H1 (cell line): Measurements from ENCODE around the gene B4GALNT1. TPM values are rescaled to one million over a fixed set of nuclear protein-coding genes. Genes with fewer than 3 reads are reported as not detected.

ENCODE experiments used
- CTCF ChIA-PET: fragments of 300-600 bp; sonication (Branson Sonifier 250); formaldehyde crosslinking; loops from one replicate; lab custom pipeline; 2021; ENCODE audit not compliant: partially characterized antibody; lab: Charles Lee
- POLR2A ChIA-PET: fragments of 300-600 bp; sonication (Branson Sonifier 250); formaldehyde crosslinking; loops from one replicate; lab custom pipeline; 2021; ENCODE audit warnings: inconsistent platforms; ENCODE audit not compliant: partially characterized antibody; lab: Charles Lee
- DNase-seq, 2 experiments: peaks; one replicate each; pipeline versions ENCODE4 v3.0.0 to v3.0.0-alpha.2; 2010 to 2022; ENCODE audit warnings: low spot score in 2 of 2, low read depth in 1 of 2, mixed read lengths in 1 of 2
- FAIRE-seq: peaks from 2 replicates; lab custom pipeline; 2011; peaks lifted over from hg19 to GRCh38; lab: Jason Lieb, UNC
- H2AFZ ChIP-seq: 2 replicates; pipeline ENCODE4 v1.8.1; 2012; ENCODE audit warnings: low read length, inconsistent platforms
- H2AK5ac ChIP-seq: 2 replicates; pipeline ENCODE4 v1.6.1; 2013; ENCODE audit warnings: low read depth, low read length
- H2BK120ac ChIP-seq: replicated peaks from 2 replicates; pipeline ENCODE3; 2013; ENCODE audit warnings: low read depth, low read length, inconsistent platforms
- H2BK12ac ChIP-seq: 2 replicates; pipeline ENCODE4 v1.6.1; 2013; ENCODE audit warnings: low read depth, low read length
- H2BK15ac ChIP-seq: 2 replicates; pipeline ENCODE4 v1.6.1; 2013; ENCODE audit warnings: low read length
- H2BK20ac ChIP-seq: 2 replicates; pipeline ENCODE4 v1.6.1; 2013; ENCODE audit warnings: low read length
- H2BK5ac ChIP-seq: 2 replicates; pipeline ENCODE4 v1.6.1; 2013; ENCODE audit warnings: low read depth, low read length
- H3K14ac ChIP-seq: 2 replicates; pipeline ENCODE4 v1.6.1; 2013; ENCODE audit warnings: inconsistent platforms; ENCODE audit not compliant: insufficient read length
- H3K18ac ChIP-seq: 2 replicates; pipeline ENCODE4 v1.6.1; 2013; ENCODE audit warnings: low read length; ENCODE audit errors: extremely low read depth
- H3K23ac ChIP-seq: 2 replicates; pipeline ENCODE4 v1.6.1; 2013; ENCODE audit warnings: inconsistent platforms; ENCODE audit not compliant: insufficient read length
- H3K23me2 ChIP-seq: 2 replicates; pipeline ENCODE4 v1.6.1; 2013; ENCODE audit warnings: low read depth, low read length
- H3K27ac ChIP-seq: 2 replicates; pipeline ENCODE4 v1.6.1; 2011; ENCODE audit warnings: low read depth, low read length, inconsistent platforms
- H3K27me3 ChIP-seq, 4 experiments: replicated peaks in 1 of 4; 1 replicate in 1 of 4; 2 replicates in 3 of 4; pipeline versions ENCODE4 v1.6.1 to v1.8.1; 2011 to 2013; ENCODE audit warnings: low read length in 3 of 4, mild to moderate bottlenecking in 3 of 4, inconsistent platforms in 2 of 4, mixed read lengths in 2 of 4, moderate library complexity in 1 of 4; ENCODE audit not compliant: control insufficient read depth in 3 of 4, insufficient read depth in 3 of 4; ENCODE audit errors: extremely low read depth in 1 of 4
- H3K36me3 ChIP-seq, 4 experiments: 2 replicates each; pipeline versions ENCODE4 v1.6.1 to v1.8.1; 2011 to 2013; ENCODE audit warnings: mild to moderate bottlenecking in 4 of 4, low read length in 3 of 4, moderate library complexity in 2 of 4, control low read depth in 1 of 4, inconsistent platforms in 1 of 4; ENCODE audit not compliant: insufficient read depth in 4 of 4, control insufficient read depth in 2 of 4
- H3K4ac ChIP-seq: replicated peaks from 2 replicates; pipeline ENCODE3; 2013; ENCODE audit warnings: low read length, low read depth, mixed read lengths, inconsistent platforms; ENCODE audit not compliant: insufficient read length
- H3K4me1 ChIP-seq, 4 experiments: replicated peaks in 1 of 4; 1 replicate in 1 of 4; 2 replicates in 3 of 4; pipeline versions ENCODE4 v1.6.1 to v1.8.1; 2011 to 2013; ENCODE audit warnings: low read length in 3 of 4, inconsistent platforms in 2 of 4, mixed read lengths in 1 of 4; ENCODE audit not compliant: insufficient read depth in 4 of 4, control insufficient read depth in 3 of 4
- H3K4me2 ChIP-seq, 2 experiments: 2 replicates each; pipeline versions ENCODE4 v1.6.1 to v1.8.1; 2011 to 2013; ENCODE audit warnings: low read depth in 2 of 2, low read length in 2 of 2, control low read depth in 1 of 2, inconsistent platforms in 1 of 2, mild to moderate bottlenecking in 1 of 2; ENCODE audit not compliant: insufficient read depth in 1 of 2
- H3K4me3 ChIP-seq, 4 experiments: fragments of 200-600, 300-600 bp in 1 of 4; sonication (generic), shearing (Covaris generic), sonication (Bioruptor Twin) in 1 of 4; 2 replicates each; pipeline versions ENCODE4 v1.5.1 to v1.8.1; 2011 to 2016; ENCODE audit warnings: low read length in 4 of 4, low read depth in 3 of 4, control low read depth in 2 of 4, inconsistent platforms in 2 of 4, mild to moderate bottlenecking in 2 of 4, mixed read lengths in 1 of 4, moderate library complexity in 1 of 4; ENCODE audit not compliant: insufficient read depth in 2 of 4; ENCODE audit errors: extremely low read depth in 1 of 4
- H3K56ac ChIP-seq: replicated peaks from 2 replicates; pipeline ENCODE3; 2013; ENCODE audit warnings: low read depth, mild to moderate bottlenecking, mixed read lengths, low read length, inconsistent platforms; ENCODE audit not compliant: insufficient read length
- H3K79me1 ChIP-seq: 2 replicates; pipeline ENCODE4 v1.6.1; 2013; ENCODE audit warnings: low read depth, low read length, control low read depth
- H3K79me2 ChIP-seq, 2 experiments: 2 replicates each; pipeline versions ENCODE4 v1.6.1 to v1.8.1; 2012 to 2013; ENCODE audit warnings: low read length in 2 of 2, mild to moderate bottlenecking in 2 of 2, inconsistent platforms in 1 of 2; ENCODE audit not compliant: insufficient read depth in 2 of 2, control insufficient read depth in 1 of 2
- H3K9ac ChIP-seq, 4 experiments: replicated peaks in 1 of 4; 1 replicate in 1 of 4; 2 replicates in 3 of 4; pipeline versions ENCODE4 v1.6.1 to v1.8.1; 2011 to 2013; ENCODE audit warnings: low read depth in 3 of 4, low read length in 3 of 4, control low read depth in 2 of 4, mild to moderate bottlenecking in 2 of 4, moderate library complexity in 2 of 4, inconsistent platforms in 1 of 4; ENCODE audit errors: extremely low read depth in 1 of 4
- H3K9me3 ChIP-seq, 2 experiments: 2 replicates each; pipeline versions ENCODE4 v1.6.1 to v1.8.1; 2012 to 2013; ENCODE audit warnings: mild to moderate bottlenecking in 2 of 2, moderate library complexity in 2 of 2, control low read depth in 1 of 2, inconsistent platforms in 1 of 2, low read depth in 1 of 2, low read length in 1 of 2, mixed read lengths in 1 of 2; ENCODE audit not compliant: insufficient read depth in 2 of 2
- H4K20me1 ChIP-seq, 2 experiments: replicated peaks in 1 of 2; 2 replicates each; pipeline versions ENCODE3 to v1.8.1; 2011 to 2013; ENCODE audit warnings: inconsistent platforms in 2 of 2, low read length in 2 of 2, mild to moderate bottlenecking in 1 of 2; ENCODE audit not compliant: insufficient read depth in 2 of 2, control insufficient read depth in 1 of 2
- H4K5ac ChIP-seq: 2 replicates; pipeline ENCODE4 v1.6.1; 2013; ENCODE audit warnings: low read length, low read depth, mixed read lengths, inconsistent platforms; ENCODE audit not compliant: insufficient read length
- H4K8ac ChIP-seq: 2 replicates; pipeline ENCODE4 v1.8.0; 2013; ENCODE audit warnings: mild to moderate bottlenecking, moderate library complexity, low read length, inconsistent platforms; ENCODE audit not compliant: insufficient read depth; ENCODE audit errors: extremely low read depth
- H4K91ac ChIP-seq: replicated peaks from 2 replicates; pipeline ENCODE3; 2013; ENCODE audit warnings: low read length, mixed read lengths, inconsistent platforms; ENCODE audit not compliant: insufficient read length
- ATF3 ChIP-seq: IDR thresholded peaks from 2 replicates; pipeline ENCODE4 v1.6.1; 2011; ENCODE audit warnings: low read depth, mild to moderate bottlenecking, low read length; ENCODE audit not compliant: insufficient read depth
- CHD2 ChIP-seq: IDR thresholded peaks from 2 replicates; pipeline ENCODE4 v1.6.1; 2012; ENCODE audit warnings: low read length, improper control_type of control experiment
- EZH2 ChIP-seq: fragments of 200-600 bp; sonication (generic); IDR thresholded peaks from 2 replicates; pipeline ENCODE4 v1.7.1; 2012; ENCODE audit warnings: low read depth, mild to moderate bottlenecking, moderate library complexity, low read length, inconsistent platforms; ENCODE audit not compliant: severe bottlenecking
- POLR2A ChIP-seq, 2 experiments: IDR thresholded peaks; 1 replicate in 1 of 2; 2 replicates in 1 of 2; pipeline ENCODE4 v1.6.1; 2011; ENCODE audit warnings: low read depth in 2 of 2, low read length in 2 of 2, mild to moderate bottlenecking in 2 of 2; ENCODE audit errors: control extremely low read depth in 1 of 2
- WGBS, 2 experiments: shearing (Covaris generic) in 1 of 2; methylation state at CpG; one replicate each; pipeline versions ENCODE4 v1.1.6 to v1.1.7; 2013 to 2015; ENCODE audit warnings: low lambda C conversion rate in 2 of 2, mixed read lengths in 2 of 2, inconsistent platforms in 1 of 2, low coverage in 1 of 2, missing lambda C conversion rate in 1 of 2; ENCODE audit not compliant: insufficient replicate concordance in 2 of 2, insufficient coverage in 1 of 2, insufficient read length in 1 of 2; ENCODE audit errors: extremely low coverage in 1 of 2, missing lambda C conversion rate in 1 of 2; 5-methylcytosine and 5-hydroxymethylcytosine counted together
- polyA plus RNA-seq, 7 experiments: library from polyadenylated mRNA; depleted of rRNA in 3 of 7; stranded (reverse) in 5 of 7; unstranded in 2 of 7; fragments of >200 nt in 5 of 7; fragments of 200-250 nt in 2 of 7; gene quantifications; 1 replicate in 5 of 7; 2 replicates in 1 of 7; 4 replicates in 1 of 7; pipeline versions ENCODE4 v1.2.1 to v1.2.3, GENCODE V29; 2011 to 2013; ENCODE audit warnings: missing spikeins in 2 of 7, mixed read lengths in 2 of 7
- total RNA-seq: library from RNA; stranded (reverse); fragmentation: NEBNext Ultra II Directional; extraction: Animal tissue kit (Norgen Biotek cat#: 25700); gene quantifications from 2 replicates; pipeline ENCODE4 v1.2.1, GENCODE V29; 2021

The B4GALNT1 gene
- total and polyA plus RNA-seq, 2 of the 8 experiments (the other 6 are each of a cell fraction or from before 2014, with no cell fraction given): 1.5 to 2.3 TPM

GRCh38 chr12:57623811-57624390, 9.1 kb downstream of the B4GALNT1 start:
- no peak overlapping the region for H4K91ac ChIP-seq
- no peak overlapping the region for H3K23ac ChIP-seq
- ChIA-PET CTCF (interaction anchor here (0.7 to 10.7 kb wide), 5 partner anchors 11 to 112 kb away, joined by 3 to 201 read pairs (median 3); partner anchors contain the start of genes ARHGEF25 and DTX3), POLR2A (interaction anchor here (1.3 to 1.6 kb wide), 3 partner anchors 104 to 148 kb away, joined by 3 read pairs; partner anchors contain the start of genes DDIT3, EEF1AKMT3, METTL1 and TSPAN31)
- H3K27me3 ChIP-seq: peaks cover 93 to 100% (median 99%) of the 10 kb centered on the region in 4 experiments
- no peak overlapping the region for H3K4ac ChIP-seq
- H2BK5ac ChIP-seq: no peak overlapping the region
- H3K27ac ChIP-seq: no peak overlapping the region
- H2AK5ac ChIP-seq: no peak overlapping the region
- H3K23me2 ChIP-seq: peaks cover 9% of the 10 kb centered on the region; the same call in 1 of the 2 replicates
- H2BK120ac ChIP-seq: no peak overlapping the region
- no peaks in the 10 kb centered on the region for H3K79me2 ChIP-seq
- H3K14ac ChIP-seq: no peak overlapping the region
- H3K36me3 ChIP-seq: no peaks in the 10 kb centered on the region; a peak in 1 of 8 replicates
- WGBS, 2 experiments: 73% methylated on average over 5 of the region's 5 CpGs; no CpG with 5 or more reads in 1 of the 2 experiments
- no peak overlapping the region for H4K5ac ChIP-seq
- H2BK12ac ChIP-seq: no peak overlapping the region
- H3K4me3 ChIP-seq: no peak overlapping the region
- DNase-seq (no peak), FAIRE-seq (no peak)
- no peak overlapping the region for H3K9ac ChIP-seq
- peaks cover 0 to 29% of the 10 kb centered on the region in 2 experiments for H4K20me1 ChIP-seq
- no peak overlapping the region for H3K4me2 ChIP-seq
- H2BK15ac ChIP-seq: no peak overlapping the region
- no peak overlapping the region for H2AFZ ChIP-seq
- no peaks in the 10 kb centered on the region; a peak in 1 of 4 replicates for H3K9me3 ChIP-seq
- 0 out of 2 replicates have a peak, but pooled peaks cover 2% of the 10 kb centered on the region for H3K79me1 ChIP-seq
- no peak overlapping the region for H4K8ac ChIP-seq
- H2BK20ac ChIP-seq: no peak overlapping the region
- H3K56ac ChIP-seq: no peak overlapping the region
- no peak overlapping the region for H3K18ac ChIP-seq
- H3K4me1 ChIP-seq: peaks cover 0 to 35% (median 26%) of the 10 kb centered on the region in 4 experiments; a peak in 6 of 7 replicates
- TF ChIP-seq POLR2A (IDR thresholded peaks at IDR 0.05; ENCODE audit: control extremely low read depth in 1 of 2, low read depth in 2 of 2, low read length in 2 of 2): no peak
- TF ChIP-seq ATF3: no peak
- no peak for TF ChIP-seq CHD2
- TF ChIP-seq EZH2: no peak
